Stimulated activated CD8-positive, alpha-beta memory T cell treated with anti-CD3 and anti-CD28 coated beads, Interleukin-12 subunit alpha, Interleukin-12 subunit beta, amount 100 ng/mL, for 4 hours (primary cell): Measurements from ENCODE around the gene FNDC11.

Experiments
- DNase-seq: peaks from one replicate; pipeline ENCODE4 v3.0.0-alpha.2; 2020; ENCODE audit warnings: low read depth

Gene FNDC11

GRCh38 chr20:63540417-63541186 lies 13.4 kb upstream of the FNDC11 start:
- no peak for DNase-seq

GRCh38 chr20:63541371-63541770 lies 12.6 kb upstream of the FNDC11 start:
- DNase-seq: no peak

GRCh38 chr20:63542031-63542559 lies 11.9 kb upstream of the FNDC11 start:
- DNase-seq: no peak

GRCh38 chr20:63542696-63543095 lies 11.3 kb upstream of the FNDC11 start:
- no peak for DNase-seq

GRCh38 chr20:63543131-63543530 lies 10.8 kb upstream of the FNDC11 start:
- DNase-seq: no peak

DNA sequence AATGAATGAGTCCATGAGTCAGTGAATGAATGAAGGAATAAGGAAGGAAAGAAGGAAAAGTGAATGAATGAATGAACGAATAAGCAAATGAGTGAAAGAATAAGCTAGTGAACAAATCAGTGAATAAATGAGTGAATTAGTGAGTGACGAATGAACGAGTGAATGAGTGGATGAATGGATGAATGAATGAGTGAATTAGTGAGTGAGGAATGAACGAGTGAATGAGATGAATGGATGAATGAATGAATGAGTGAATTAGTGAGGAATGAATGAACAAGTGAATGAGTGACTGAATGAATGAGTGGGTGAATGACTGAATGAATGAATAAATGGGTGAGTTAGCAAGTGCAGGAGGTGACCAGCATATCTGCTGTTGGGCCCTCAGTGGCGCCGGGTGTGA lies 10.2 kb upstream of the FNDC11 start:
- DNase-seq: no peak

DNA sequence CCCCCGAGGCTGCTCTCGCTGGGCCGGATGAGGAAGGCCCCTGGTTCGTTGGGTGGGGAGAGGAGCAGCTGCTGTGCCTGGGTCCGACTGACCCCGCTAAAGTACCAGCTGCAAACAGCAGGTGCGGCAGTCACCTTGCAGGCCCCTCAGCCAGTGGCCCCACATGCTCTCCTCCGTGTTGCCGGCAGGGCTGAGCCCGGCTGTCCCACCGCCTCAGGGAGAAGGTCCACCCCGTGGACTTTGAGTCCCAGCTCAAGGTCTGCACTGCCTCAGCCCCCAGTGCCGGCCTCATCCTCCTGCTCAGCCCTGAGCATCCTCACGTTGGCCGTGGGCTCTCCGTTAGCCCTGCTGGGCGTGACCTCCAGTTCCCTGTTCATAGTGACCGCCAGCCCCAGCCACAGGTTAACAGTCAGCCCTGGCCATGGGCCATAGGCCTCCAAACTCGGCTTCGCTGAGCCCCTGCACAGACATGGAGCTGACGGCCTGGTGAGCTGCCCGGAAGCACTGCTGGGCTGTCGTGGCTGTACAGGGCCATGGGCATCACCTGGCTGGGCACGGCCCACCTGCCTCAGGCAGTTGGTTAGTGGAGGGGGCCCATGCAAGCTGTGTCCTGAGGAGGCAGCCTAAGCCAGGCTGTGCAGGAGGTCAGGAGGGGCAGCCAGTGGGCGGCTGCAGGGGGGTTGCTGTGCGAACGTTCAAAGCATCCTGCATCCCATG lies 9.6 kb upstream of the FNDC11 start:
- DNase-seq: no peak

DNA sequence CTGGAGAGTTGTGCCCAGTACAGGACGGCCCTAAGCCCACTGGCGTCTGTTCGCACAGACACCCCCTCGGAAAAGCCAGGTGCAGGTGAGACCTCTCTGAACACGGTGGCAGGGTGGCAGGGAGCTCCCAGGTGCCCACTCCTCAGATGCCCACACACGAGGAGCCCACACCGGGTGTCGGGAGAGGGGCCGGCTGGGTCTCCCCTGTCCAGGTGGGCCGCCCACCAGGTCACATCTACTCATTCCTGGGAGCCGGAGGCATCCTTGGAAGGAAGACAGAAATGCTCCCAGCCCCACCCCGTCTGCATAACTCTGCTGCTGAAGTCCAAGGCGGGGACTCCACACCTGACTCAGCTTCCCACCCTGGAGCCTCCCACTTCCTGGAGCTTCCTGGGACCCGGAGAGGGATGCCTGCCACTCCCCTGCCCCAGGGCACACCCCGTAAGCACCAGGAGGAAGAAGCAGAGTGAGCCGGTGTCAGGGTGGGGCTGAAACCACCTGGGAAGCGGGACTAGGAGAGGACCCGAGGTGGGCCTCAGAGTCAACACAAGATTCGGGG lies 8.9 kb upstream of the FNDC11 start:
- no peak for DNase-seq

- no peak for DNase-seq
Measured at GRCh38 chr20:63545814-63546213, 8.1 kb upstream of the FNDC11 start.

GRCh38 chr20:63546256-63546955 lies 7.6 kb upstream of the FNDC11 start:
- no peak for DNase-seq

- no peak for DNase-seq
Measured at GRCh38 chr20:63546956-63547724, 6.8 kb upstream of the FNDC11 start.

GRCh38 chr20:63547725-63548480 lies 6.1 kb upstream of the FNDC11 start, which contains the start of gene SRMS:
Gene SRMS, minus strand, starts transcription at chr20:63547749. Its CDS starts 286 bp downstream, at chr20:63547463.
- no peak for DNase-seq

GRCh38 chr20:63548542-63548941 lies 5.4 kb upstream of the FNDC11 start:
- no peak for DNase-seq

DNA sequence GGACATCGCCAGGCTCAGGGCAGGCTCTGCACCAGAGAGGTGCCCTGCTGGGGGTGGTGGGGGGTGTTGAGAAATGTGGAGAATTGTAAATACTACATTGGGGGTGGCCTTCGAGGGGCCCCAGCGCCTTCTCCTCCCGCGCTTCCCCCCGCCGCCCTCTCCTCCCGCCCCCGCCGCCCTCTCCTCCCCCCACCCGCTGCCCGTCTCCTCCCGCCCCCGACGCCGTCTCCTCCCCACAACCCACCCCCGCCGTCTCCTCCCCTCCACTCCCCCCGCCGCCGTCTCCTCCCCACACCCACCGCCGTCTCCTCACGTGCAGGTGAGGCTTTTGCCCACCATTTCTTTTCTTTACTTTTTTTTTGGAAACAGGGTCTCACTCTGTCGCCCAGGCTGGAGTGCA lies 4.9 kb upstream of the FNDC11 start:
- no peak for DNase-seq

DNA sequence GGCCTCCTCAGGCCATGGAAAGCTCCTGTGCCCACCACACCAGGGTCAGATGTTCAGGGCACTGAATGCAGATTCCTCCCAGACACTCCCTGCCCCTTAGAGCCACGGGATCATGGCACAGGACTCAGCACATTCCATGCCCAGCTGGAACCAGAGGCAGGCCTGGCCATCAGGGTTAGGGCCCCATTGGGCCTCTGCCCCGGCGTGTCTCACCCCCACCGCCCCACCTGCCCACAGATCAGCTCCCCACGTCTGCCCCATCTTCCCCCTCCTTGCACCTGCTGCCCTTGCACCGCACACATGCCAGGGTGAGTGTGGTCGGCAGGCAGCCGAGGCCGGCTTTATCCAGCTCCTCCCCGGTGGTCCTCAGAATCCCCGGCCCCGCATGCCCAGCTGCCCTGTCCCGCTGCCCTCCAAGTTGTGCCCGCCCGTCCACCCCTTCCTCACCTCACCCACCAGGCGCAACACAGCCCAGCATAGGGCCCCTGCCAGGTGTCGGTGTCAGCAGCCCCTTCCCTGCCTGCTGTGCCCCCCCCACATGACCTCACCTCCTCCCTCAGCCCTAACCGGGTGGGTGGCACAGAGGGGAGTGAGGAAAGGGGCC lies 4.2 kb upstream of the FNDC11 start:
- DNase-seq: no peak

DNA sequence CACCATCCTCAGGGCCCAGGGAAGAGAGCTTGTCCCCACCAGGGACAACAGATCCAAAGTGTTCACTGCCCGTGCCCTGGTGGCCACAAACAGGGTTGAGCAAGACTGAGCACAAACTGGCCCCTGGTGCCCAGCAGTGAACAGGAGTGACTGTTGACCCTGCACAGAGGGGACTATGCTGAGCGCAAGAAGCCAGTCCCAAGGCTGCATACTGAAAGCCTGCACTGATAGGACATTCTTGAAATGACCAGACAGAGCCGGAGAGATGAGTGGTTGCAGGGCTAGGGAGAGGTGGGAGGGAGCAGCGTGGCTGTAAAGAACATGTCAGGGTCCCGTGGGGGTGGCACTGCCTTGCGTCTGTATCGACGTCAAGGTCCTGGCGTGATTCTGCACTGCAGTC lies 2.9 kb upstream of the FNDC11 start:
- DNase-seq: no peak

DNA sequence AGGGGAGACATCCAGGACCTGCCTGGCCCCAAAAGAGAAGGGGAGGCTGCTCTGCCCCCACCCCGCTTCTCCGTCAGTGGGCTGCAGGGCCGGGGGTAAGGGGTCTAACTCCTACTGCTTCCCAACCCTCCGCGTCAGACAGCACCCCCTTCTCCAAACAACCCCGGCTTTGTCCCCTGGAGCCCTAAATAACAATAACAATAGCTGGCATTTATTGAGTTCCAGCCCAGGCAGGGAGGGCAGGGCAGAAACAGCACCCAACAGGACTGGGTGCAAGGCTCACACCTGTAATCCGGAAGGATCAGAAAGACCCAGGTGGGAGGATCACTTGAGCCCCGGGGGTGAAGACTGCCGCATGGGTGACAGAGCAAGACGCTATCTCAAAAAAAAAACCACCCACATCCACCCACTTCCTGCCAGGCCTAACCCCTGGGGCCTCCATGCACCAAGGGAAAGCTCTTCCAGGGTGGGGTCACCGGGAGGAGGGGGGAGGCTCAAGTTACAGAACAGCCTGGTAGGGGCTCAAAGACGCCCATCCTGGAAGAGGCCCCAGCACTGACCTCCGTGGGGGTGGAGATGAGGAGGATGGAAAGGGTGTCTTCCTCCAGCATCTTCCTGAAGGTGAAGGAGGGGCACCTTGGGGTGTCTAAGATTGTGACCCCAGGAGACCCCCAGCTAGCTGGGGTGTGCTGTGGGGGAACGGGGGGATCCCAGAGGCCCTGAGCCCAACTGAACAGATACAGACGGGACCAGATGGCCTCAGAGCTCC lies 1.3 kb upstream of the FNDC11 start:
- DNase-seq: peak; percentile 17

DNA sequence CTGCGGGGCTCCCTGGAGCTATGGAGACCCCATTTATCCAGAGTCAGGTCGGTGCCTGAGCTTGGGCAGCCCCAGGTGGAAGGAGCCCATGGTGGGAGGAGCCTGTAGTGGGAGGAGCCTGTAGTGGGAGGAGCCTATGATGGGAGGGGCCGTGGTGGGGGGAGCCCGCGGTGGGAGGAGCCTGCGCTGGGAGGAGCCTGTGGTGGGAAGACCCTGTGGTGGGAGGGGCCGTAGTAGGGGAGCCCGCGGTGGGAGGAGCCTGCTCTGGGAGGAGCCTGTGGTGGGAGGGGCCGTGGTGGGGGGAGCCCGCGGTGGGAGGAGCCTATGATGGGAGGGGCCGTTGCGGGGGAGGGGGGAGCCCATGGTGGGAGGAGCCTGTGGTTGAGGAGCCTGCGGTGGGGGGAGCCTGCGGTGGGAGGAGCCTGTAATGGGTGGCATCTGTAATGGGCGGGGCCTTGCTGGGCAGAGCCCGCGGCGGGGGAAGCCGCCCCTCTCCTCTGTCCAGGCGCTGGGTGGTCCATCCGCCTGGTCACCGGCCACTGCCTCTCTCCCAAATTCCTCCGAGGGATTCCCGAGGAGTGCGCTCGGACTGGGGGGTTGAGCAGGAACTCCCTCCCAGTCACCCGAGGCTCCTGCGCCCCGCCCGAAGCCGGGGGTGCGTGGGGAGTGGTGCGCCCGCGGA lies 567 bp upstream of the FNDC11 start:
- peak; percentile 65 for DNase-seq
